Measurements from ENCODE around the gene RFX1. TPM values are rescaled to one million over a fixed set of nuclear protein-coding genes. Genes with fewer than 3 reads are reported as not detected.

Gene RFX1
- total RNA-seq, 2 donors from 2014 or later: 17.1 to 24.3 TPM

DNA sequence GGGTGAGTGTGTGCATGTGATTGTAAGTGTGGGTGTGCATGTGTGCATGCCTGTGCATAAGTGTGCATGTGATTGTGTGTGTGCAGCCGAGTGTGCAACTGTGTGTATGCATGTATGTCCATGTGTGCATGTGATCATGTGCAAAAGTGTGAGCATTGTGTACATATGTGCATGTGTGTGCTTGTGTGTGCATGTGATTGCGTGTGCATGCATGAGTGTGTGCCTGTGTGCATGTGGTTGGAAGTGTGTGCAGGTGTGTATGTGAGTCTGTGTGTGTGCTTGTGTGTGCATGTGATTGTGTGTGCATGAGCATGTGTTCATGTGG lies 71.4 kb downstream of the RFX1 start:
- no peak overlapping the region for H3K9ac ChIP-seq (ENCODE audit: extremely low read depth, low read length, poor library complexity, severe bottlenecking)
- TF ChIP-seq, protein P1, sequence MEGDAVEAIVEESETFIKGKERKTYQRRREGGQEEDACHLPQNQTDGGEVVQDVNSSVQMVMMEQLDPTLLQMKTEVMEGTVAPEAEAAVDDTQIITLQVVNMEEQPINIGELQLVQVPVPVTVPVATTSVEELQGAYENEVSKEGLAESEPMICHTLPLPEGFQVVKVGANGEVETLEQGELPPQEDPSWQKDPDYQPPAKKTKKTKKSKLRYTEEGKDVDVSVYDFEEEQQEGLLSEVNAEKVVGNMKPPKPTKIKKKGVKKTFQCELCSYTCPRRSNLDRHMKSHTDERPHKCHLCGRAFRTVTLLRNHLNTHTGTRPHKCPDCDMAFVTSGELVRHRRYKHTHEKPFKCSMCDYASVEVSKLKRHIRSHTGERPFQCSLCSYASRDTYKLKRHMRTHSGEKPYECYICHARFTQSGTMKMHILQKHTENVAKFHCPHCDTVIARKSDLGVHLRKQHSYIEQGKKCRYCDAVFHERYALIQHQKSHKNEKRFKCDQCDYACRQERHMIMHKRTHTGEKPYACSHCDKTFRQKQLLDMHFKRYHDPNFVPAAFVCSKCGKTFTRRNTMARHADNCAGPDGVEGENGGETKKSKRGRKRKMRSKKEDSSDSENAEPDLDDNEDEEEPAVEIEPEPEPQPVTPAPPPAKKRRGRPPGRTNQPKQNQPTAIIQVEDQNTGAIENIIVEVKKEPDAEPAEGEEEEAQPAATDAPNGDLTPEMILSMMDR (conservative IDR thresholded peaks at IDR 0.05): no peak
- Mint-ChIP-seq H3K27me3 (ENCODE audit: insufficient read depth) (no peaks in the 10 kb centered on the region), H3K27ac (no peak overlapping the region), H3K9me3 (no peaks in the 10 kb centered on the region), H3K4me3 (no peak overlapping the region), H3K4me1 (peaks cover 2% of the 10 kb centered on the region), H3K36me3 (ENCODE audit: low read depth) (no peaks in the 10 kb centered on the region)
- no peak for DNase-seq
- H3K4me1 ChIP-seq (ENCODE audit: control insufficient read depth, insufficient read depth, low read length): no peaks in the 10 kb centered on the region
- WGBS, 2 experiments (ENCODE audit: insufficient coverage in 1 of 2, insufficient read length in 1 of 2): 83 to 100% methylated on average over 1 to 2 of the region's 2 CpGs
- H3K27me3 ChIP-seq (ENCODE audit: control insufficient read depth, insufficient read depth, low read length, poor library complexity, severe bottlenecking): no peaks in the 10 kb centered on the region
- no peak overlapping the region for H3K4me3 ChIP-seq (ENCODE audit: low read length)
- H3K27ac ChIP-seq (ENCODE audit: low read depth, low read length): no peak overlapping the region
- no peaks in the 10 kb centered on the region for H3K36me3 ChIP-seq (ENCODE audit: control insufficient read depth, insufficient read depth, low read length)
- H3K9me3 ChIP-seq (ENCODE audit: control insufficient read depth, low read length): no peaks in the 10 kb centered on the region

GRCh38 chr19:13932911-13933393 lies 73.2 kb downstream of the RFX1 start:
- no peak overlapping the region for H3K27ac Mint-ChIP-seq

DNA sequence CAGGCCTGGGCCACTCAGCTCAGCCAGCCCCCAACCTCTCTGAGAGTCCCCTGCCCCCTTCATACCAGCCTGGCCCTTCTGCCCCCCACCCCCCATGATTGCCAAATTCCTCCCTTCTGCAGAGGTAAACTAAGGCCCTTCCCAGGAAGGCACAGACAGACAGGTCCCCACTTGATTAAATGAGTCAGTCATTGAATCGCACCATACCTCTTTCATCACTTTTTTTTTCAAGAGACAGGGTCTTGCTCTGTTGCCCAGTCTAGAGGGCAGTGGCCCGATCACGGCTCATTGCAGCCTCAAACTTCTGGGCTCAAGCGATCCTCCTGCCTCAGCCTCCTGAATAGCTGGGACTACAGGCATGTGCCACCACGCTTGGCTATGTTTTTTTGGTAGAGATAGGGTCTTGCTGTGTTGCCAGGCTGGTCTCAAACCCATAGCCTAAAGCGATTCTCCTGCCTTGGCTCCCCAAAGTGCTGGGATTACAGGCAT lies 73.9 kb downstream of the RFX1 start:
- 94 to 97% methylated on average over 4 to 6 of the region's 6 CpGs for WGBS, 2 experiments (ENCODE audit: insufficient coverage in 1 of 2, insufficient read length in 1 of 2)
- DNase-seq: no peak
- TF ChIP-seq, protein P1 (conservative IDR thresholded peaks at IDR 0.05): no peak

More at GRCh38 chr19:13932911-13933393, 73.2 kb downstream of the RFX1 start:
- Histone ChIP-seq H3K36me3 (ENCODE audit: control insufficient read depth, insufficient read depth, low read length) (peaks cover 5% of the 10 kb centered on the region), H3K9me3 (ENCODE audit: control insufficient read depth, low read length) (no peaks in the 10 kb centered on the region), H3K9ac (ENCODE audit: extremely low read depth, low read length, poor library complexity, severe bottlenecking) (no peak overlapping the region), H3K4me1 (ENCODE audit: control insufficient read depth, insufficient read depth, low read length) (no peaks in the 10 kb centered on the region), H3K4me3 (ENCODE audit: low read length) (no peak overlapping the region), H3K27me3 (ENCODE audit: control insufficient read depth, insufficient read depth, low read length, poor library complexity, severe bottlenecking) (no peaks in the 10 kb centered on the region), H3K27ac (ENCODE audit: low read depth, low read length) (no peak overlapping the region)
- H3K36me3 Mint-ChIP-seq (ENCODE audit: low read depth): peaks cover 10% of the 10 kb centered on the region
- 94 to 95% methylated on average over 20 to 42 of the region's 42 CpGs for WGBS, 2 experiments (ENCODE audit: insufficient coverage in 1 of 2, insufficient read length in 1 of 2)
- H3K4me3 Mint-ChIP-seq: no peak overlapping the region
- TF ChIP-seq, protein P1 (conservative IDR thresholded peaks at IDR 0.05): no peak
- peaks cover 2% of the 10 kb centered on the region for H3K4me1 Mint-ChIP-seq
- H3K27me3 Mint-ChIP-seq (ENCODE audit: insufficient read depth): no peaks in the 10 kb centered on the region
- H3K9me3 Mint-ChIP-seq: no peaks in the 10 kb centered on the region
- DNase-seq: no peak

More for the DNA sequence above, 73.9 kb downstream of the RFX1 start:
- no peaks in the 10 kb centered on the region for H3K9me3 Mint-ChIP-seq
- H3K36me3 ChIP-seq (ENCODE audit: control insufficient read depth, insufficient read depth, low read length): peaks cover 8% of the 10 kb centered on the region
- no peak overlapping the region for H3K4me3 Mint-ChIP-seq
- no peaks in the 10 kb centered on the region for H3K27me3 Mint-ChIP-seq (ENCODE audit: insufficient read depth)
- H3K27ac Mint-ChIP-seq: no peak overlapping the region
- no peak overlapping the region for H3K4me3 ChIP-seq (ENCODE audit: low read length)
- H3K27ac ChIP-seq (ENCODE audit: low read depth, low read length): no peak overlapping the region
- no peaks in the 10 kb centered on the region for H3K4me1 ChIP-seq (ENCODE audit: control insufficient read depth, insufficient read depth, low read length)
- peaks cover 14% of the 10 kb centered on the region for H3K36me3 Mint-ChIP-seq (ENCODE audit: low read depth)
- no peaks in the 10 kb centered on the region for H3K27me3 ChIP-seq (ENCODE audit: control insufficient read depth, insufficient read depth, low read length, poor library complexity, severe bottlenecking)
- H3K9ac ChIP-seq (ENCODE audit: extremely low read depth, low read length, poor library complexity, severe bottlenecking): no peak overlapping the region
- no peaks in the 10 kb centered on the region for H3K4me1 Mint-ChIP-seq
- no peaks in the 10 kb centered on the region for H3K9me3 ChIP-seq (ENCODE audit: control insufficient read depth, low read length)

All from endodermal cell (in vitro differentiated cells).